GM18909 (cell line): ENCODE measurements around the gene DDX49.
"Not testable (repeated sequence)": the region's sequence is repeated elsewhere in the genome, so short reads cannot be mapped to it uniquely, and the experiment has no call there.

Source experiments
- ATAC-seq: cut with Tn5 transposase; IDR thresholded peaks from one replicate; pipeline ENCODE4 v1.9.1; 2021; ENCODE audit warnings: mild to moderate bottlenecking; ENCODE audit not compliant: unreplicated experiment, poor library complexity

DDX49 gene

DNA sequence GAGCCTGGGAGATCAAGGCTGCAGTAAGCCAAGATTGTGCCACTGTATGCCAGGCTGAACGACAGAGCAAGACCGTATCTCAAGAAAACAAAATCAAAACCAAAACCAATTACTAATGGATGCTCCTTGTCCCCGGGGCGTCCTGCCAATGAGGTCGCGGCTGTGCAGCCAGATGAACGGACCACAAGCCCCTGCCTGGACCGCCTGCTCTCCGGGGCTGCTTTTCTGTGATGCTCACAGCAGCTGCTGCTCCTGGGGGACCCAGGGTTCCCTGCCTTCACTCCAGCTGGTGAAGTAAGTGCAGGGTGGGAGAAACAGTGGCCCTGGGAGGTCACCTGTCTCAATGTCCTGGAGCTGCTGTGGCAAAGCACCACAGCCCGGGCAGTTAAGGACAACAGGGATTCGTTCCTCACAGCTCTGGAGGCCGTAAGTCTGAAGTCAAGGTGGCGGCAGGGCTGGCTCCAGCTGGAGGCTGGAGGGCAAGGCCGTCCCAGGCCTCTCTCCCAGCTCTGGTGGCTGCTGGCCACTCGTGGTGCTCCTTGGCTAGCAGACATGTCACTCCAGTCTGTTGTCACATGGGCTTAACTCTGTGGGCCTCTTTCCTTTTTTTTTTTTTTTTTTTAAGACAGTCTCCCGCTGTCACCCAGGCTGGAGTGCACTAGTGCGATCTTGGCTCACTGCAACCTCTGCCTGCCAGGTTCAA lies 10.4 kb upstream of the DDX49 start:
- ATAC-seq: no peak

DNA sequence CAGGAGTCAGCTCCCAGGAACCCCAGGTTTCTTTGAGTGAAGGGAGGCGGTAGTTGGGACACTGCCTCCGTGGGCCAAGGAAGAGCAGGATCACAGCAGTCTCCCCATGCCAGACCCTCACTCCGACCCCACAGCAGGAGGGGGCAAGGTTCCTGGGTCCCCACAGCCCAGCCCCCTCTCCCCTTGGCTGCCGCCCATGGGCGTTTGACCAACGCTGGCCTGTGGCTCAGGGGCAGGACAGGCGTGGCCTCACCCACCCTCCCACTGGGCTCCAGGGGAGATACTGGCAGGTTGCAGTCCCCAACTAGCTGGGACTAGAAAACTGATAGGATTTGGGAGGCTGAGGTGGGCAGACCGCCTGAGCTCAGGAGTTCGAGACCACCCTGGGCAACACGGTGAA lies 9.5 kb upstream of the DDX49 start:
- no peak for ATAC-seq

DNA sequence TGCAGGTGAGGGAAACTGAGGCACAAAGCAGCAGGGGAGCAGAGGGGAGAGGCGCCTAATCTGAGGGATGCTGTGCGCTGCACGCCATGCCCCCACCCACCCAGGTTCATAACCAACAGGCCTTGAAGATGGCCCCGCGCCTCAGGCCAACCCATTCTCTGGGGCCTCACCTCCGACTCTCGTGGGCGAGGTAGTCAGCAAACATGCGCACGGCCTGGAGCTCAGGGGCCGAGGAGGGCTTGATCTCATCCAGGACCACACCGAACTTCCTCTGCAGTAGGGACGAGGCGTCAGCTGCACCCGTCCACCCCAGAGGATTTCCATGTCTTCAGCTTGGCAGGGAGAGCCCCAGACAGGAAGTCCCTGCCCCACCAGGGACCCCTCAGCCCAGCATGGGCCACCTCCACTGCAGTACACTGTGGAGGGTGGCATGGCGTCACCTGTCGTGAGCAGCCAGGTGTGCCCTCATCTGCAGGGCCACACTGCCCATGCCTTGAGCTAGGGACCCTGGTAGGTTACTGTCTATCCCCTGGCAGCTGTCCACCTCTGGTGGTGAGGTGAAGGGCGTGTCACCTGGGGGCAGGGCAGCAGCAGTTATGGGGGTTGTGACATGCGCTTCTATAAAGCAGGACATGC lies 8.6 kb upstream of the DDX49 start:
- no peak for ATAC-seq

DNA sequence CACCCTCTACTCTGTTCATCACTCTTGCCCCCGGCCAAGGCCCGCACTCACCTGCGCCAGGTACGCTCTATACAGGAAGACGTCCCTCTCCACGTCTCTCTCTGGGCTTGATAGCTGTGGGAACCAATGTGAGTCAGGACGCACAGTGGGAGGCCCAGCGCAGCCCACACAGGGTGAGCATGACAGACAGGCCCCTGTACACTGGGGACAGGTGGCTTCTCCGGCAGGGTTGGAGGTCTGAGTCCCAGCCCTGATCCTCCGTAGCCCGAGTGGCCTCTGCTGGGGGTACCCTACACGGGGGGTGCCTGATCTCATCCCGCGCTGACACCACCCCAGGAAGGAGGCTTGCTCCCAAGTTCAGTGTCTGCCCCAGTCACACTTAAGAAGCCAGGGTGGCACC lies 6.6 kb upstream of the DDX49 start:
- ATAC-seq: no peak

DNA sequence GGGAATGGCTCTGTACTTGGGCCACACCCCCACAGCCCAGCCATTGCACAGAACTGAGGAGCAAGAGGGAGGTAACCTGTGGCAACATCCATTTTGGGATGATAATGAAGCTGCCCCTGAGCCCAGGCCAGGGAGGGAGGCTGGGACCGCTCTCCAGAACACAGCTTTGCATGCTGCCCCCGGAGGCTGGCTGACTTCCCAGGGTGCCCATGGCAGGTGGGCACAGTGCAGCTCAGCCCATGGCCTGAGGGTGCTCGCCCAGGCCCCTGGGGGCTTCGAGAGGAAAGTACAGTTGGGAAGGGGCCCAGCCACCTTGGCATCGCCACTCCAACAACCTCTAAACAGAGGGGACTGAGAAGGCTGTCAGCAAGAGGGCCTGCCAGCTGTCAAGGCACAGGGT lies 6.0 kb upstream of the DDX49 start:
- ATAC-seq: no peak

DNA sequence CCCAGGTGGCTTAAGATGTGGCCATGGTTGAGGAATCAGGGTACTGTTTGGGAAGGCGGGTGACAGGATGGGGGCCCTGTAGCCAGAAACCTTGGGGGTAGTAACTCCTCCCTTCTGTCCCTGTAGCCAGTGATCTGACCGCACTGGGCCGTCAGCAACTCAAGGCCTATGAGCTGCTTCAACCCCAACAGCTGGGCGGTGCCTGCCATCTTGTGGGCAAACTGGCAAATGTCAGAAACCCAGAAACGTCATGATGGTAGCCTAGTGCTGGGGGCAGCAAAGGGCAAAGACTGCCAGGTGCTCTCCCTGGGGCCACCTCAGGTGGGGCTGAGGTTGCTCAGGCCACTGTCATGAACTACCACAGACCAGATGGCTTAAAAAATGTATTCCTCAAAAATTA lies 3.9 kb upstream of the DDX49 start:
- no peak for ATAC-seq

DNA sequence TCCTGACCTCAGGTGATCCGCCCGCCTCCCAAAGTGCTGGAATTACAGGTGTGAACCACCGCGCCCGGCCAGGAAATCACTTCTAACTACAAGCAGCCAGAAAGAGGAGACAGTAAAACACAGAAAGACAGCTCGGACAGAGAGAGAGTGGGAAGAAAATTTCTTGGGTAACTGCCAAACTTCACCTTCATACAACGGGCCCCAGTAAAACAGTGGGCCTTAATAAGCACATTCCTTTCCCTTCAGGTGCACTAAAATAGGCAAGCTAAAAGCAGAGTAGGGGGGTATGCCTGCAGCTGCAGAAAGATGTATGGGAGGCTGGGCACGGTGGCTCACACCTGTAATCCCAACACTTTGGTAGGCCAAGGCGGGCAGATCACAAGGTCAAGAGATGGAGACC lies 1.9 kb upstream of the DDX49 start:
- ATAC-seq: not testable (repeated sequence)

DNA sequence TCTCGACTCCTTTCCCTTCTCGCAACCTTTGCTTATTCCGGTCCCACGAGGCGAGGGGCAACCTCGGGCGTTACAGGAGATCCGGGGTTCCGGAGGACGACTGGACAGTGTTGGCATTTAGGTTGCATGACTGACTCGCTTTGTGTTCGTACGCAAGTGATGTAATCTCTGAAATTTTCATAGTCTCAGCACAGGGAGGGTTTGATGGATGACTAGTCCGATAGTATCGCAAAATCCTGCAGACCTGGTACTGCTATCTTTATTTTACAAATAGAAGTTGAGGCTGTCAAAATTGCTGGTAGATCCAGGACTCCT lies 342 bp downstream of the DDX49 start:
- ATAC-seq: no peak

DNA sequence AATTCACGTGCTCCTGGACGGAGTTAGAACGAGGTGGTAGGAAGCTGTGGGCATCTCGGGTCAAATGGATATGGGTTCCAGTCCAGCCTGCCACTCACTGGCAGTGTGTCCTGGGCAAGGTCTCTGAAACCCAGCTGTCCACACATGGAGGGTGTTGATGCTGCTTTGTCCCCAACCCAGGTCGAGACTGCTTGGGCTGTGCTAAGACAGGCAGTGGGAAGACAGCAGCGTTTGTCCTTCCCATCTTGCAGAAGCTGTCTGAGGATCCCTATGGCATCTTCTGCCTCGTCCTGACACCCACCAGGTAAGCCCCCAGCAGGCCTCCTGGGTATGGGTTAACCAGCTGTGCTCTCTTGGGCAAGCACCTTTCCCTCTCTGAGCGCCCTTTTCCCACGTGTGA lies 885 bp downstream of the DDX49 start:
- ATAC-seq: no peak

DNA sequence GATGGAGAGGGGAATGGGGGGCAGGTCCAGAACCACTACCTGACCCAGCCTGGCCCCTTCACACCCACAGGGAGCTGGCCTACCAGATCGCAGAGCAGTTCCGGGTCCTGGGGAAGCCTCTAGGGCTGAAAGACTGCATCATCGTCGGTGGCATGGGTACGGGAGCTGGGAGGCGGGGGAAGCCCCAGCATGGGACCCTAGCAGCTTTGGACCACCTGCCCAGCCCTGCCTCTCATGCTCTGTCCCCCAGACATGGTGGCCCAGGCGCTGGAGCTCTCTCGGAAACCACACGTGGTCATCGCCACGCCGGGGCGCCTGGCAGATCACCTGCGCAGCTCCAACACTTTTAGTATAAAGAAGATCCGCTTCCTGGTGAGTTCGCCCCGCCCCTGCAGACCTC lies 2.1 kb downstream of the DDX49 start:
- ATAC-seq: no peak

DNA sequence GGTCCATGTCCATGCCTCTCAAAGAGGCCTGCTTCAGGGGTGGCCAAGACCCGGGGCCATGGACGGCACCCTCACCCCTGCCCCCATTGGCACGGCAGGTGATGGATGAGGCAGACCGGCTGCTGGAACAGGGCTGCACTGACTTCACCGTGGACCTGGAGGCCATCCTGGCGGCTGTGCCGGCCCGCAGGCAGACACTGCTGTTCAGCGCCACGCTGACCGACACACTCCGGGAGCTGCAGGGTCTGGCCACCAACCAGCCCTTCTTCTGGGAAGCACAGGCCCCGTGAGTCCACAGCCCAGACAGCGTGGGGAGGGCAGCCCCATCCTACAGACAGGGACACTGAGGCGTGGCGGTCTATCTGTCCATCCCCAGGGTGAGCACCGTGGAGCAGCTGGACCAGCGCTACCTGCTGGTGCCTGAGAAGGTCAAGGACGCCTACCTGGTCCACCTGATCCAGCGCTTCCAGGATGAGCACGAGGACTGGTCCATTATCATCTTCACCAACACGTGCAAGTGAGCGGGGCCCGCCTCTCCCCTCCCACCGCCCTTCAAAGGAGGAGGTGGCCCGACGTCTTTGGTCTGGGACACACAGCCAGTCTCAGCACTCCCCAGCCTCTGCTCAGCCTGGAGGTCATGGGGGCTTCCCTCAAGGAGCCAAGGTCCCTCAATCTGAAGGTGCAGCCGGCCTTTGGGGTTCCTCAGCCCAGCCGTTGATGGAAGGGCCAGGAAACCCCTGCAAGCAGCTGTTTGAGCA lies 2.9 kb downstream of the DDX49 start:
- ATAC-seq: no peak

DNA sequence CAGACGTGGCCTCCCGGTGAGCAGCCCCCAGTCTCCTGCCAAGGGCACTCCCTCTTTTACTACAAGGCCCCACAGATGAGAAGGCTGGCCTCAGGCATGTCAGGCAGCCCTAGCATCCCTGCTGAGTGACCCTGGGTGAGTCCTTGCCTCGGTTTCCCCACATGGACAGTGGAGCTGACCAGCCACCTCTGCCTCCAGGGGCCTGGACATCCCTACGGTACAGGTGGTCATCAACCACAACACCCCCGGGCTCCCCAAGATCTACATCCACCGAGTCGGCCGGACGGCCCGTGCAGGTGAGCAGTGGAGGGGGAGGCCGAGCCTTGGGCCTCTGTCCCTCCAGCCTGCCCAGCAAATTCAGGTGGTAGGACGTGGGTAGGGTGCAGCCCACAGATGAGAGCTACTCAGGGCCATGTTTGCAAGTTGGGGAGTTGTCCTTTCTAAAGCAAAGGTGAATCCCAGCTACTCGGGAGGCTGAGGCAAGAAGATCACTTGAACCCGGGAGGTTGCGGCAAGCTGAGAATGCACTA lies 5.2 kb downstream of the DDX49 start:
- ATAC-seq: no peak

DNA sequence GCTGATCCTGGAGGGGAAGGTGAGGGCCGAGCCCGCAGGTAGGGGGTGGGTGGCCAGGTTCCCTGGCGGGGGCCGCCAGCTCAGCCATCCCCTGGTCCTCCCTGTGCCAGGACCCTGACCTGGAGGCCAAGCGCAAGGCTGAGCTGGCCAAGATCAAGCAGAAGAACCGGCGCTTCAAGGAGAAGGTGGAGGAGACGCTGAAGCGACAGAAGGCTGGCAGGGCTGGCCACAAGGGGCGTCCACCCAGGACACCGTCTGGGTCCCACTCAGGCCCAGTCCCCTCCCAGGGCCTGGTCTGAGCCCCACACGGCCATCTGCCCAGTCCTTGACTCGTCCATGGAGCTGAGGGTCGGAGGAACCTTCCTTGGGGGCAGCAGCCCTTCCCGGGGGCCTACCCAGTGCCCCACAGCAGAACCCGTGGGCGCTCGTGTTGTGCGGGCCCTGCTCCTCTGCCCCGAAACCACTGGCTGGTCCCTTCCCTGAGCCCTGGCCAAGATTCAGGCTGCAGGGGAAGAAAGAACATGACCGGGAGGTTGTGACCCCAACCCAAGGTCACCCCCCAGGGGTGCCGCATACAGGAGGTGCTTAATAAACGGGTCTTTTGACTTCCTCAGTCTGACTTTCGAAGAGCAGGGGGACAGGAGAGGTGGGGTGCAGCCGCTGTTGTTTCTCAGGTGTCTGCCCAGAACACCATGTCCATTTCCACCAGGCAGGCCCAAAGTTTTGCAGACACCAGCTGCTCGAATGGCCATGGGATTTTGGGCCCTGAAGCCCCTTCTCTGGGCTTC lies 8.7 kb downstream of the DDX49 start:
- no peak for ATAC-seq

DNA sequence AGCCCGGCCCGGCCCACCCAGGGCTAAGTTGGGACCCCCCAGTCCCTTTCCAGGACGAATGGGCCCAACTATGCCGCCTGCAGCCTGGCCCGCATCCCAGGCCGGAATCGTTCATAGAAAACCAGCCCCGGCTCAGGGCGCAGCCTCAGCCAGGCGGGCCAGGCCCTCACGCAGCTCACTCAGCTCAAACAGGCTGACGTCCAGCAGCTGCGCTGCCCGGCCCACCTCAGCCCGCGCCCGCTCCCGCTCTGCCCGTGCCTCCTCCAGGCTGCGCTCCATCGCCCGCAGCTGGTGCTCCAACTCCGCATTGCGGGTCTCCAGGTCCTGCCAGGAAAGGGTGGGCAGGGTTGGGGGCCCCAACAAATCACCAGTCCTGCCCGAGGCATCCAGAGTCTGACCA lies 9.8 kb downstream of the DDX49 start:
- no peak for ATAC-seq

DNA sequence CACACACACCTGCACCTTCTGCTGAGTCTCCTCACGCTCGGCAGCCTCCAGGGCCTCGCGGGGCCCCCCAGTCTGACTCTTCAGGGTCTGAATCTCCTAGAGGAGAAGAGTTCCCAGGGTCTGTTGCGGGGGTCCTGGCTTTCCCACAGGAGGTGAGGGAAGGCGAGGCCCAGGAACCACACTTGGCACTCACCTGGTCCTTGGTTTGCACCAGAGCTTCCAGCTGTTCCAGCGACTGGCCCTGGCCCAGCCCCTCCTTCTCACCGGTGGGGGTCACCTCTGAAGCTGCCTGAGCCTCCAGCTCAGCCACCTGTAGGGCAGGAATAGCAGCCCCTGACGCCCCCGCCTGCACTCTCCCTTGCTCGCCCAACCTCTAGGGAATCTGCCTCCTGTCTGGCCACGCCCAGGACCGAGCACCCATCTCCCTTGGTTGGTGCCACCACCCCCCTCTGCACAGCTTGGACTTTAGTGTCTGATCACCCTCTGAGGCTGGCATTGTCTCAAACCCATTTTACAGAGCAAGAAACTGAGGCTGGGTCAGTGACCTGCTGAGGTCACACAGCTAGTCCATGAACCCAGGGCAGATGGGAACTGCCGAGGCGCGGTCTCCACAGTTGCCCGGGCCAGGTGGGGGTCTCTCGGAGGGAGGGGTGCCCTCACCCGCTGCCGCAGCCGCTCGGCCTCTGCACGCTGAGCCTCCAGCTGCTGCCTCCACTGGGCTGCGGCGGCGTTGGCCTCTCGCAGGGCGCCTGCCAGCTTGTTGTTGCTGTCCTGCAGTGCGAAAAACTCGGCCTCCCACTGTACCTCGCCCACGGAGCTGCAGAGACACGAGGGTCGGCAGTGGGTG lies 12.0 kb downstream of the DDX49 start:
- no peak for ATAC-seq

DNA sequence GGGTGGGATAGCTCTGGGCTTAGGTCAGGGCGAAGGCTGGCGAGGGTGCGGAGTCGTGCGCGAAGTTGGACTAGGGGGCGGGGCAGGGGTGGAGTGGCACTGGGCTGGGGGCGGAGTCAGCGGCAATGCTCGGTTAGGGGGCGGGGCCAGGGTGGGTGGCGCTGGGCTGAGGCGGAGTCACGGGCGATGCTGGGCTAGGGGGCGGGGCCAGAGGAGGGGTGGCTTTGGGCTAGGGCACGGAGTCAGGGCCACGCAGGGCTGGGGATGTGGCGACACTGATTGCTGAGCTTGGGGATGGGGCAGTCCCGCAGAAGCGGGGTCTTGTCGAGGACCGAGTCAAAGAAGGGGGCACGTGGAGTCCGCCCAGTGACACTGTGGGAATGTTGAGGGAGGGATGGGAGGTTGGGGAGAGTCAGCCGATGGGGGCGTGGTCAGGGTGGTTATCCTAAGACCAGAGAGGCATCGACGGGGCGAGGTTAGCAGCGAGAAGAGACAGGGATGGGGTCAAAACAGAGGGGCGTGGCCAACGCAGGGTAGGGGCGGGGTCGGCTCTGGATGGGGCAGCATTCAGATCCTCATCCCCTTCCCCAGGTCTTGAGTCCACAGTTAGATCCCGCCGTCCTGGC lies 12.8 kb downstream of the DDX49 start:
- ATAC-seq: no peak

DNA sequence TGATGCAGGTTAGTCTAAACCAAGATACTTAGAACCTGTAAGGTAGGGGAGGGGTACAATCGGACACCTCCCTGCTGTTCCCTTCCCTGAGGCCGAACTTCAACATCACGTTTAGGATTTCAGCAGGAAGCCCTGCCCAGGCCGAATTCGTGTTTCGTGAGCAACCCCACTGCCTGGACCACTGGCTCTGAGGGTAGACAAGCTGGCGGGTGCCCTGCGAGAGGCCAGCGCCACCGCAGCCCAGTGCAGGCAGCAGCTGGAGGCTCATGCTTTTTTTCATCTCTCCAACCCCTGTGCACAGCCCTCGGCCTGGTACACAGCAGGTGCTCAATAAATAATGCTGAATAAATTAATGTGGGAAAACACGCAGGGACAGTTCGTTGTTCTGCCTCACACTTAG lies 13.8 kb downstream of the DDX49 start:
- ATAC-seq: no peak

DNA sequence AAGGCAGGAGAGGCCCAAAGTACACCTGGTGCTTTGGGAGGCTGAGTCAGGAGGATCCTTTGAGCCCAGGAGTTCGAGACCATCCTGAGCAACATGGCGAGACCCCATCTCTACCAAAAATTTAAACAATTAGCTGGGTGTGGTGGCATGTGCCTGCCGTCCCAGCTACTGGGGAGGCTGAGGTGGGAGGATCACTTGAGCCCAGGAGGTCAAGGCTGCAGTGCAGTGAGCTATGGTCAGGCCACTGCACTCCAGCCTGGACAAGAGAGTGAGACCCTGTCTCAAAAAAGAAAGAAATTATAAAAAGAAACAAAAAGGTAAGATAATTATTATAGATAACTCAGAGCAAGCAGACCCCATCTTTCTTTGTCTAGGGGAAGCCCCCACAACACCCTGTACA lies 19.6 kb downstream of the DDX49 start:
- no peak for ATAC-seq

DNA sequence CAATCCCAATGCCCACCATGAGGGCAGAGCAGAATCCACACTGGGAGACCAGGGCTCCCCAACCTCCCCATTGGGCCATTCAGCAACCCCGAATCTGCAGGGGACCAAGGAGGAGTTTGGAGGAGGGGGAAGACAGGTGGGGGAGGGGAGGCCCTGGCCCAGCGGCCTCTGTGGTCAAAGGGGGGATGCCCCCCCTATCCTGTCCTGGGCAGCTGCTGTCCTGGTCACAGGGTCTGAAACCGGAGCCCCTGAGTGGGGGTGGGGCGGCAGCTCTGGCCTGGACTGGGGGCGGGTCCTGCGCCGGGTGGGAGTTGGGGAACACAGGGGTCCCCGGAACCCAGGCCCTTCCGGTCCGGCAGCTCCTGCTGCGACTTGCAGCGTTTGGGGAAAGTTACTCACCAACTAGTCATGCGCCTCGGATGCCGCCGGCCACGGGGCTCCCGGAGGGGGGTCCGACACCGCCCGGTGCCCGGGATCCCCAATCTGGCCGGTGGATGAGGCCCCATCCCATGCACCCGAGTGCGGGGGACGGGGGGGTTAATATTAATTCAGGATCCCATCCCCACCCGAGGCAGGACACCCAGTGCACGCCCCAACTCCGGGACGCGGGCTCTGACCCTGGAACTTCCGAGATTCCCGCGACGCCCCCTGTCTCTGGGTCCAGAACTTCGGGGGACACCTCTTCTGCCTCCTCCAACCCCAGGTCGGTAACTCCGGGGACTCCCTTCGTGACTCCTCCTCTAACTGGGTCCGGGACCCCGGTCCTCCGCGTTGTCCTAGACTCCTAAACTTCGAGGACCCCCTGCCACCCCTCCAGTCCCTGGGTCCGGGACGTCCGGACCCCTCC lies 20.6 kb downstream of the DDX49 start:
- ATAC-seq: no peak
